Cerebellar nuclear complex (tissue), 1 donor: Measurements from ENCODE around the gene AFF3.

ENCODE experiments used
- DNase-seq, 2 experiments: peaks; one replicate each; lab custom pipeline; 2025; lab: John Stamatoyannopoulos, UW

Gene AFF3

GRCh38 chr2:99636144-99637034, 506.0 kb downstream of the AFF3 start:
- DNase-seq = peak in 1 of 2 experiments; percentile 34

- DNase-seq = no peak
These were observed 506.7 kb downstream of the AFF3 start for GRCh38 chr2:99635710-99636109.

- DNase-seq = no peak
These were observed 508.2 kb downstream of the AFF3 start for GRCh38 chr2:99634234-99634633.

- DNase-seq = no peak
These were observed 510.7 kb downstream of the AFF3 start for GRCh38 chr2:99631700-99632099.

GRCh38 chr2:99629320-99629719, 513.1 kb downstream of the AFF3 start:
- DNase-seq = no peak

- no peak for DNase-seq
These were observed 516.2 kb downstream of the AFF3 start for GRCh38 chr2:99626158-99626557.

- no peak for DNase-seq
These were observed 517.7 kb downstream of the AFF3 start for GRCh38 chr2:99624677-99625076.

GRCh38 chr2:99623613-99624012, 518.8 kb downstream of the AFF3 start:
- no peak for DNase-seq

GRCh38 chr2:99623035-99623434, 519.4 kb downstream of the AFF3 start:
- DNase-seq = no peak

- DNase-seq = no peak
These were observed 519.9 kb downstream of the AFF3 start for GRCh38 chr2:99622534-99622933.

- DNase-seq = no peak
These were observed 520.6 kb downstream of the AFF3 start for GRCh38 chr2:99621774-99622173.

GRCh38 chr2:99621106-99621505, 521.3 kb downstream of the AFF3 start:
- DNase-seq = no peak

- DNase-seq = no peak
These were observed 523.2 kb downstream of the AFF3 start for GRCh38 chr2:99619151-99619550.

GRCh38 chr2:99618579-99619097, 523.8 kb downstream of the AFF3 start:
- DNase-seq = no peak

- DNase-seq = no peak
These were observed 524.6 kb downstream of the AFF3 start for GRCh38 chr2:99617811-99618210.

GRCh38 chr2:99615247-99615771, 527.1 kb downstream of the AFF3 start:
- DNase-seq = no peak

GRCh38 chr2:99613980-99614379, 528.4 kb downstream of the AFF3 start:
- DNase-seq = no peak

GRCh38 chr2:99611786-99612185, 530.6 kb downstream of the AFF3 start:
- DNase-seq = no peak

GRCh38 chr2:99611034-99611433, 531.4 kb downstream of the AFF3 start:
- no peak for DNase-seq

- no peak for DNase-seq
These were observed 532.5 kb downstream of the AFF3 start for GRCh38 chr2:99609851-99610381.

- DNase-seq = no peak
These were observed 533.5 kb downstream of the AFF3 start for GRCh38 chr2:99608861-99609260.

GRCh38 chr2:99607861-99608491, 534.4 kb downstream of the AFF3 start:
- no peak for DNase-seq

- DNase-seq = no peak
These were observed 534.9 kb downstream of the AFF3 start for GRCh38 chr2:99607454-99607853.
